Stimulated activated CD8-positive, alpha-beta memory T cell treated with anti-CD3 and anti-CD28 coated beads, Interleukin-15, amount 100 ng/mL, for 24 hours (primary cell): ENCODE results near the gene FEZ2.

Source experiments
- DNase-seq: peaks from one replicate; pipeline ENCODE4 v3.0.0-alpha.2; 2020; ENCODE audit warnings: low read depth

FEZ2 gene

DNA sequence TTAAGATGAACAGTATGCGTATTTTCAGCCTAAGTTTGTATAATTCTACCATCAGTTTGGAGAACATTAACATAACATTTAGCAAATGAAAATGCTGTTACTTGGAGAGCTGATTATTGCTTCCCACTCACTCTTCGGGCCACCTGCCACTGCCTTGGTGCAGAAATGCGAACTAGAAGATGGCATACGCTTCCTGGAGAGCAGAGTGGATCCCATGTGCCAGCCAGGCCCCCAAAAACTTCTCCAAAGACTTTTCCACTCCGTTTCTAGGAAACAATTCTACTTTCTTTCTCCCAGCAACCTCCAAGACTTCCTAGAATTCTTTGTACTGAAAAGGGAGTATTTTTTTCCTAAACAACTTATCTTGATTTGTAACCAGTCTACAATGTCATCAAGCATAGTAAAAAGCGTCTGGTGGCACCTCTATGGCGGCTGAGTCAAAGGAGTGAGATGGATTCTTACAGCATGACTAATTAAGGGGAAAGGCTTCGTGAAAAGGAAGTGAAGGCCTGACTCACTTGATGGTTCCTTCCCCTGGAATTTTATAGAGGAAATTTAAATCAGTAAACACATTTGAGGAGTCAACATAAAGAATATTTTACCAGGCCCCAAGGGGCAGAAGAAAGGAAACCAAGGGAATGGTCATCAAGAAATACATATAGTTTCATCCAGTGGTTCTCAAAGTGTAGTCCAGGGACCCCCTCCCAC, 36.6 kb downstream of the FEZ2 start:
- DNase-seq, result no peak

DNA sequence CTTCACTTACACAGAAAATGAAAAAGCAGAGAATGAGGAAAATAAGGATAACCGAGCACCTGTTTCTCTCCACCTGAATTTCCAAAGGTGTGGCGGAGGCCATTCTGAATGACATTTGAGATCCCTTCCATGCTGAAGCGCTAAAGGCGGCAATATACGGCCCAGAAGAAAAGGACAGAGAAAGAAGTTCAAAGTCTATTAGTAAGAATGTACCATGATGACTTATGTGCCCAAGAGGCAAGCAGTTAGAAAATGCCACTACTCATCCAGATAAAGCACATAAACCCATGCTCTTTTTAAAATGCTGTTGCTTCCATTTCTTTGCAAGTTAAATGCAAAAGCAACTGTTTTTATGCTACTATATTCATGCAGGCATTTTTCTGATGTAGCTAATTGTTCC, 37.2 kb downstream of the FEZ2 start:
- DNase-seq, result no peak

DNA sequence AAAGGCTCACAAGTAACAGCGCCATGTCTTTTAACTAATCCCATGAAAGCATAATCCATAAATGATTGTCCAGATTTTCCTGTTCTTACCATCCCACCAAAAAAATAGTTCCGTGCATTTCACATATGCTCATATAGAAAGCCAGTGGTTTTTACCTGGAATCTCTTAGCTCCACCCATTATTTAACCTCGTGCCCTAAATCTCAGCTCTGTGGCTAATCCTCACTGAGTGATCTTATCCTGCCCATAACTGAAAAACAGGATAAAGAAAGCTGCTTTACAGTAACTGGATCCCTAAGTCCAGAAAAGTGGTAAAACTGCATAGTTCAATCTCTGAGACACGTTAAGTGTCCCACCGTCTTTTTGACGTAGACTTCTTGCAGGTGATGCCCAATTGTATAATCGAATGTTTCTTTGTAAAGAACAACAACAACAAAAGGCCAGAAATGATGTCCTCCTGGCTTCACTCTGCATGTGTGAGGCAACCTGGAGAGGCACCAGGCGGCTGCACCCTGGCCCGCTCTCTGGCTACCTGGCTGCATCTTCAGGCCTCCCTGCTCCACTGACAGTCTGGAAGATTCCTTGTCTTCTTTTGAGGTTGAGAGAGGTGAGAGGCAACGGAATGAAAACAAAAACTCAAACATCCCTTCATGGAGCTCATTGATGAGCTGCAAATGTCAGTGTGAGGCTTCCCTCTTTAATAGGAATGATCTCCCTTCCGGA, 38.6 kb downstream of the FEZ2 start:
- DNase-seq, result no peak

DNA sequence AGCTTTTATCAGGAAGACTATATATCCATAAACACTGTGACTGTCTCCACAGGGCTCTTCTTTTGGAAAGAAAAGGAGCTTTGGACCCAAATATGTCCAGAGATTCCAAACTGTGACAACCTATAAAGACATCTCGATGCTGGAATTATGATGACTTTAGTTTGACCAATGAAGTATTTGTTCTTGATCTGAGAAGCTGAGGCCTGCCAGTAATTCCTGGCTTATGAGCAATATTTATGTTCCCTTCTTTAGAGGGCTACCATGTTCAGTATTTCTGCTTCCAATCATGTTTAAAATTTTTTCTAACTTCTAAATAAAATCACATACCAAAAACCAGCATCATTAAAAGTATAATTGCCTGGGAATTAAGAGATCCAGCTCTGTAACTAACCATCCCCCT, 41.1 kb downstream of the FEZ2 start:
- DNase-seq, result no peak

DNA sequence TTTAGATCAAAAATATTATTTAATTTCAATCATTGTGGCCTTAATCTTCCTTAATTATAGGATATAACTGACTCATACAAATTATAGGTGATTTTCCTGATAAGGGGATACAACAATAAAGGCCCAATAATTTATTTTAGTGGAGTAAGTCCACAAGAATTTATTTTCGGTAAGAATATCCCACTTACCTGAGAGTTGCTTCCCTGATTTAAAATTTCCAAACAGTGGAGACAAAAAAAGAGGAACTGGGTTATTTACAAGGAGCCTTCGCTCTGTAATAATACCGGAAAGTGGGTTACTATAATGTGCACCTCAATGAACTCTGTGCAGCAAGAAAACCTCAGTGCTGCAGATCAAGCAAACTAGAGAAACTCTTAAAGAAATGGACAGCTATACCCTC, 42.2 kb downstream of the FEZ2 start:
- no peak for DNase-seq

- DNase-seq, result no peak
Measured at GRCh38 chr2:36554531-36554930, 43.4 kb downstream of the FEZ2 start.

DNA sequence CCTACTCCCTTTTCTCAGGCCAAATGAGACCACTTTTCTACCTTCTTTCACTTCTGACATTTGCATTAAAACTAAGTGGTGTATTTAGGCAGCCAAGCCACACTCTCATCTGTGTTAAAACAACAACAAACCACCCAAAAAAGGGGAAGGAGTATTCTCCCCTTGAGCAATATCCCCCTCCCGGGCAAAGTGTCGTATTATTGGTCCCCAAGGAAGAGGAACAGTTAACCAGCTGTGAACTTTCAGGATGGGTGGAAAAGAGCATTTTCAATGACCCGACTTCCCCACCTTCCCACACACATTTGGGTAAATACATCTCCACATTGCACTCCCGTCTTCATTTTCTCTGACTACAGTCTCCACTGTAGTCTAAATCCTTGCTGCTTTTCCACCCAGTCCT, 44.3 kb downstream of the FEZ2 start:
- no peak for DNase-seq

DNA sequence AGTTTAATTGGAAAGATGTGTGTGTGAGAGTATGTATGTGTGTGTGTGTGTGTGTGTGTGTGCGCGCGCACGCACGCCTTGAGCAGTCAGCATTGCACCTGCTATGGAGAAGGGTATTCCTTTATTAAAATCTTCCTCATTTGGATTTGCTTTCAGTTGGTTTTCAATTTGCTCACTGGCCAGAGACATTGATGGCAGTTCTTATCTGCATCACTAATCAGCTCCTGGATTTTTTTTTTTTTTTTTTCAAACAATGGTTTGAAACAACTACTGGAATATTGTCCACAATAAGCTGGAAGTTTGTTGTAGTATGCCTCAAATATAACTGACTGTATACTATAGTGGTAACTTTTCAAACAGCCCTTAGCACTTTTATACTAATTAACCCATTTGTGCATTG, 48.0 kb downstream of the FEZ2 start:
- DNase-seq, result no peak

GRCh38 chr2:36549165-36549574, 48.8 kb downstream of the FEZ2 start:
- DNase-seq, result no peak

DNA sequence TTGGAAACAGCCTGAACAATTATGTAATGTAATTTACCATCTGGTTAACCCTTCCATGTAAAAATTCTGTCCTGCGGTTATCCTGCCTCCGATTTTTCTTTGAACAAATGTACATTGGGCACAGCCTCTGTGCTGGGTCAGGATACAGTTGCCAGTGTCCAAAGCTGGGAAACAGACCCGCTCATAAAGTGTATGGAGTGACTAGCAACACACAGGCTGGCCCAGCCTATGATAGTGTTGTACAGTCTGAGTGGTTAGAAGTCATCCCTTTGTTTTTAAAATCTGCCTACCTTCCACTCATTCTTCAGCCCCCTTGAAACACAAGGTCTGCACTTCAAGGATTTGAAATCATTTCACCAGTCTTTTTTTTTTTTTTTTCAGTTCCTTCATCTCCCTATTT, 50.1 kb downstream of the FEZ2 start:
- no peak for DNase-seq

DNA sequence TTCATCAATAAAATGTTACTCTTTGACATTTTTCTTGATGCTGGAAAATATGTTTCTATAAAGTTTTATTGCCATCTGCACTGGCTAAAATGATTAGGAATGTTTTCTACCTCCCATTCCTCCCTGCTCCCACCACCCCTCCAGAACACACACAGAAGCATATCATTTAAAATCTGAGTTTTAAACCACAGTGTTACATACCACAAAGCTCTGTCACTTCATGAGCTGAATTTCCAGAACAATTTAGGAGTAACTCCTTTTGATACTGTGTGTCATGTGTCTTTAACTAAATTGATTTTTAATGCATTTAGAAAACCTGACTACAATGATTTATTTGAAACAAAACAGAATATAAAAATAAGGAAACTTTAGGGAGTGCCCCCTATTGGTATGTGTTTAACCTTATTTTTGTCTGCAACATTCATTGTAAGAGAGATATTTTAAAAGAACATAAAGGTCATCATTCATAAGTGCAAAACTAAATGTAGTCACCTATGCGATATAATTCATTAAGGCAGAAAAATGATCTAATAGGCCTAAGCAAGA, 52.0 kb downstream of the FEZ2 start:
- DNase-seq, result no peak

DNA sequence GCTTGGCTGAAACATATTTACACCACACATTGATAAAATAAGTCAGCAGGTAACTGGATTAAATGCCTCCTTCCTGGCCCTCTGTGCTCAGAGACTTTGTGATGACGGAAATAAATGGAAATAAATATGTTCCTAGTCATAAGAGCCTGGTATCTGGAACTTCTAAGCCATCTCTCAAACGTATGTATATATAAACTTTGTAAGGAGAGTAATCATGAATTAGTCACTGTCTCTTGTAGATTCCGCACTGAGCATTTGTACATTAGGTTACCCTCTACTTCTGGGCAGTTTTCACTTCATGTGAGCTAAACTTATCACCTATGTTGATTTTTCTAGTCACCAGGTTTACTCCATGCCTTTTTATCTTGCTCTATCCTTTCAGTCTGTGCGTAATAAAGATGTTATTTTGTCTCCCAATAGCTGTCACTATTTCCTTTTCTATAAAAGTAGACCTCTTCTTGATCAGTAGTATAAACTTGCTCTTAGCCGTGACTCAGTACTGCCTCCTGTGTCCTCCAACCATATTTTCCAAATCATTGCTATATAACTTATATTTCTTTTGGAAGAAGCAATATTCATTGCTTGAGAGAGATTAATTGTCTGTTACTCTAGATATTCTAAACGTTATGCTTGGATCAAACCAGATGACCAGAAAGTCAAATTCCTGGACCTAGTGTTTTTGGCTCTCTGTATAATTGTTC, 53.2 kb downstream of the FEZ2 start:
- DNase-seq, result no peak

DNA sequence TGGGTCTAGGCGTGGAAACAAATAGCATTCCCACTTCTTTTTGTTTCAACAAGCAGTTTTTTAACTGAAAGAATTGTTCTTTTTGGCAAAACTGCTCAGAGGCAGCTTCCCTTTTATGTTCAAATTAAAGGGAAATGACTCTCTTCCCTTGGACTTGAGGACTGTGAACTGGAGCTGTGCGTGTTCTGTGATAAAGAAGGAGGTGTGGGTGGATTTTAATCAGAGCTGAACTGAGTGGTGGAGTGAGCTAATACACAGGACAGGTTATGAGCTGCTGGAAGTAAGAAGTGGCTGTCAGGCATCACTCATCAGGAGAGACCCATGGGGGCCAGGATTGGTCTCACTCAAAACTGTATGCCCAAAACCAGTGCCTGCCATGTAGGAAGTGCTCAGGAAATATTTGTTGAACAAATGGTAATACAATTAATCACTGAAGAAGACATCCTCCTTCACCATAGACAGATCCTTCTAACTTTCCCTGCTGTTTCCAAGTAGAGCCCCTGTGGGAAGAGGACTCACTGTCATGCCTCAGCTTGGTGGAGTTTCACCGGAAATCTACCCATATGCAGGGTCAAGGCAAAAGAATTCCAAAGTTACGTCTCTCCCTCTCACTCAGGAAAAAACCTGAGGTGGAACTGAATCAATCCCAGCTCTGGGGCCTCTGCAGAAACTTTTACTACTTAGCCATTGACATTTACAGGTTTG, 55.9 kb downstream of the FEZ2 start:
- no peak for DNase-seq

DNA sequence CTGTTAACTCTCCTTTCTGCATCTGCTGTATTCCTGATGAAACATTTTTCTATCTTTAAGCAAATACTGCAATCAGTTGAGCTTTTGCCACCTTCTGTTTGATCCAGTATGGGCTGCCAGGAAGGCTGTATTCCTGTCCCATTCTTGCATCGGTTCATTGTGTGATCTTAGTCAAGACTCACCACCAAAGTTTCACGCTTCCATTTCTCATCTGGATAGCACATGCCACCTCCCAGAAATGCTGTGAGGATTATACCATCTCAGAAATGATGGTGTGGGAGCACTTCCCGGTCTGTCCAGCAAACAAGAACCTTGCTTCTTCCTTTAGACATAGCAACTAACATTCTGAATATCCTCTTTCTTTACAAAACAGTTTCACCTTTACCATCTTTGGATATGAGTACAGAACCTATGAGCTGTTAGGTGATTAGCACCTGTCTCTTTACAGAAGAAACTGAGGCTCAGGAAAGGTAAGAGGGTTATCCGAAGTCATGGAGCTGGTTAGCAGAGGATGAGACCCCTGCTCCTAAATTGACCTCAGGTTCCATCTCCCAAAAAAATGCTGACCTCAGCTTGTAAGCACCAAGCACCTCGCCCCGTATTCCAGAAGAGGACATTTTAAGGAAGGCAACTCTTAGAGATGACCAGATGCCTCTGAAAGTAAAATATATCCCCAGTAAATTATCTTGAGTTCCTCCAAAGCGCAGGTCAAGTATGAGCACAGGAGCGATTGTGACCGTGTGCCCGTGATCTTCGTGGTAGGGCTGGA, 56.8 kb downstream of the FEZ2 start:
- DNase-seq, result no peak

DNA sequence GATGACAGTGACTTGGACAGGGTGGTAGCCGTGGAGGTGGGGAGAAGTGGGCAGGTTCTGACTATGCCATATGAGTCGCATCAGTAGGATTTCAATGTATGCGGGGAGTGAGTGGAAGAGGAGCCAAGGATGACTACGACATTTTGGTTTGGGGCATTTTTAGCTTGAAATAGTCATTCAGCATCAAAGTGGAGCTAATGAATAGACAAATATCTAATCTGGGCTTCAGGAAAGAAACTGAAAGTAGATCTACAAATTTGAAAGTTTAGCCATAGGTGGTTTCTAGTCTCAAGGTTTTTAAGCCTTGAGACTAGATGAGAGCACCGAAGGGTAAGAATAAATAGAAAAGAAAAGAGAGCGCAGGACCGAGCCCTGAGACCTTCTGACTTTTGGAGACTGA, 58.3 kb downstream of the FEZ2 start:
- no peak for DNase-seq

GRCh38 chr2:36538335-36538734, 59.6 kb downstream of the FEZ2 start:
- DNase-seq, result no peak

GRCh38 chr2:36536776-36537175, 61.2 kb downstream of the FEZ2 start:
- DNase-seq, result no peak

DNA sequence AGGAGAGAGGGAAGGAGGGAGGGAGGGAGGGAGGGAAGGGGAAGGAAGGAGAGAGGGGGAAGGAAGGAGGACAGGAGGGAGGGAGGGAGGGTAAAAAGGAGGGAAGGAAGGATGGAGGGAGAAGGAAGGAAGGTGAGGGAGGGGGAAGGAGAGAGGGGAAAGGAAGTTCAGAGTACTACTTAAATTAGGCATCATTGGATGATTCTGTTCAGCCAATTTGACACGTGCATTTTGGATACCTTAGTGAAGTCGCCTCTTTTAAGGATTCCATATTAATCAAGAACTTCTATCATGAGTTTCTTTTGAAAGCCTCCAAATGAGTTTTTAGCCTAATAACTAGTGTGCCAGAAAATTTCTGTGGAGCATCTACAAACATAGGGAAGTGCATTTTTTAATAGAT, 62.9 kb downstream of the FEZ2 start:
- no peak for DNase-seq

DNA sequence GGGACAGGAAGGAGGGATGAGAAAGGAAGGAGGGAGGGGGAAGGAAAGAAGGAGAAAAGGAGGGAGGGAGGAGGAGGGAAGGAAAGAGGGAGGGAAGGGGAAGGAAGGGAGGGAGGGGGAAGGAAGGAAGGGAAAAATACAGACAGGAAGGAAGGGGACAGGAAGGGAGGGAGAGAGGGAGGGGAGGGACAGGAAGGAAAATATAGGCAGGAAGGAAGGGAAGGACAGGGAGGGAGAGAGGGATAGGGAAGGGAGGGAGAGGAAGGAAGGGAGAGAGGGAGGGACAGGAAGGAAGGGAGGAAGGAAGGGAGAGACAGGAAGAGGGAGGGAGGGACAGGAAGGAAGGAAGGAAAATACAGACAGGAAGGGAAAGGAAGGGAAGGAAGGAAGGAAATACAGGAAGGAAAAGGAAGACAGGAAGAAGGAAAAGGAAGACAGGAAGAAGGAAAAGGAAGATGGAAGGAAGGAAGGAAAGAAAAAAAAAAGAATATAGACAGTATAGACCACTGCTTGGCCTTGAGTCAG, 63.6 kb downstream of the FEZ2 start:
- DNase-seq, result no peak

- no peak for DNase-seq
Measured at GRCh38 chr2:36530983-36531354, 67.0 kb downstream of the FEZ2 start.

- DNase-seq, result no peak
Measured at GRCh38 chr2:36530178-36530982, 67.6 kb downstream of the FEZ2 start.
